ENCODE data around the gene BEX1. TPM values are rescaled to one million over a fixed set of nuclear protein-coding genes. Genes with fewer than 3 reads are reported as not detected.
"Not testable (repeated sequence)": the region's sequence is repeated elsewhere in the genome, so short reads cannot be mapped to it uniquely, and the experiment has no call there.

BEX1 gene
- total RNA-seq, 4 donors from 2014 or later: 1.9 TPM; not detected in 3

GRCh38 chrX:103051260-103051789 is 12.6 kb downstream of the BEX1 start:
- Histone ChIP-seq H3K4me3 (no peak overlapping the region), H3K9me3 (no peaks in the 10 kb centered on the region), H3K27me3 (no peaks in the 10 kb centered on the region), H3K27ac (no peak overlapping the region), H3K36me3 (no peaks in the 10 kb centered on the region), H3K4me1 (no peaks in the 10 kb centered on the region)
- intact Hi-C loops (cut with DNase I): no loop called here
- 50 to 53% methylated on average over 4 to 8 of the region's 8 CpGs for WGBS, 2 donors
- no peak for DNase-seq
- TF ChIP-seq POLR2A (IDR thresholded peaks at IDR 0.05) (no peak), CTCF (IDR thresholded peaks at IDR 0.05) (no peak)

GRCh38 chrX:103033371-103033770 is 30.6 kb downstream of the BEX1 start:
- WGBS, 2 donors: 29 to 41% methylated on average over 1 of the region's 1 CpG
- DNase-seq; H3K27me3 ChIP-seq; H3K4me3 ChIP-seq; intact Hi-C loops (cut with DNase I); H3K9me3 ChIP-seq; H3K36me3 ChIP-seq; H3K4me1 ChIP-seq; H3K27ac ChIP-seq: not testable (repeated sequence)

- 21 to 60% methylated on average over 4 of the region's 4 CpGs for WGBS, 2 donors
- intact Hi-C loops (cut with DNase I): no loop called here
- H3K9me3 ChIP-seq: no peaks in the 10 kb centered on the region
- no peak overlapping the region for H3K27ac ChIP-seq
- no peaks in the 10 kb centered on the region for H3K4me1 ChIP-seq
- no peaks in the 10 kb centered on the region for H3K36me3 ChIP-seq
- no peak for DNase-seq
- H3K27me3 ChIP-seq: no peaks in the 10 kb centered on the region
- no peak for TF ChIP-seq POLR2A (IDR thresholded peaks at IDR 0.05)
- no peak for TF ChIP-seq CTCF (IDR thresholded peaks at IDR 0.05)
- no peak overlapping the region for H3K4me3 ChIP-seq
Observed at GRCh38 chrX:103017542-103017941, 46.4 kb downstream of the BEX1 start.

- no peaks in the 10 kb centered on the region for H3K4me1 ChIP-seq
- intact Hi-C loops (cut with DNase I): no loop called here
- DNase-seq: no peak
- 48 to 72% methylated on average over 3 of the region's 3 CpGs for WGBS, 2 donors
- H3K27me3 ChIP-seq: no peaks in the 10 kb centered on the region
- TF ChIP-seq CTCF (IDR thresholded peaks at IDR 0.05) (no peak), POLR2A (IDR thresholded peaks at IDR 0.05) (no peak)
- no peak overlapping the region for H3K4me3 ChIP-seq
- H3K9me3 ChIP-seq: no peaks in the 10 kb centered on the region
- H3K27ac ChIP-seq: no peak overlapping the region
- H3K36me3 ChIP-seq: no peaks in the 10 kb centered on the region
Observed at GRCh38 chrX:103012945-103013344, 51.0 kb downstream of the BEX1 start.

Other genes with a start within 250 kb of the BEX1 start
- gene RAB40AL, start 126.9 kb downstream of the BEX1 start, total RNA-seq: under 1 TPM in 3 of 4 donors, not detected in 1; 0.42 to 0.95 (median 0.61) TPM
- under 1 TPM in 2 of 4 donors, not detected in 2; 0.26 to 0.38 TPM for gene NXF3, start 29.0 kb upstream of the BEX1 start, total RNA-seq
- 10 to 100 TPM in 3 of 4 donors, 1 to 10 TPM in 1; 7.6 to 34.2 (median 26.6) TPM for gene BEX4, start 150.9 kb upstream of the BEX1 start, total RNA-seq
- 10 to 100 TPM; 18.7 to 58.4 (median 27.2) TPM for gene TCEAL8, start 191.0 kb upstream of the BEX1 start, total RNA-seq
- under 1 TPM in 1 of 4 donors, not detected in 3; 0.38 TPM for gene TCEAL5, start 212.6 kb upstream of the BEX1 start, total RNA-seq
- 10 to 100 TPM in 2 of 4 donors, 1 to 10 TPM in 2; 3.3 to 10.7 (median 7.8) TPM for gene BEX2, start 246.8 kb upstream of the BEX1 start, total RNA-seq